Activated CD4-positive, alpha-beta T cell treated with anti-CD3 and anti-CD28 coated beads for 36 hours (primary cell): Measurements from ENCODE around the gene HES7. TPM values are rescaled to one million over a fixed set of nuclear protein-coding genes. Genes with fewer than 3 reads are reported as not detected.

ENCODE experiments used
- ATAC-seq: fragments of 200-7000 bp; cut with Tn5 transposase; one replicate; pipeline ENCODE4 v1.10.0; 2021; ENCODE audit warnings: mild to moderate bottlenecking, moderate library complexity
- CTCF ChIA-PET: fragments of 350-600 bp; sonication (Branson Sonifier 250); formaldehyde crosslinking; loops from one replicate; lab custom pipeline; 2021; ENCODE audit warnings: antibody characterized with exemption; lab: Charles Lee
- POLR2A ChIA-PET: fragments of 350-600 bp; sonication (Branson Sonifier 250); formaldehyde crosslinking; loops from one replicate; lab custom pipeline; 2021; ENCODE audit warnings: antibody characterized with exemption, inconsistent platforms; lab: Charles Lee
- DNase-seq: peaks from one replicate; pipeline ENCODE4 v3.0.0-alpha.2; 2020
- H3K27ac Mint-ChIP-seq: one replicate; pipeline ENCODE4 v1.8.0; 2021; ENCODE audit warnings: mixed read lengths
- H3K27me3 Mint-ChIP-seq: one replicate; pipeline ENCODE4 v1.8.0; 2021; ENCODE audit warnings: mixed read lengths
- H3K36me3 Mint-ChIP-seq: one replicate; pipeline ENCODE4 v1.8.0; 2021; ENCODE audit warnings: low read depth, mixed read lengths
- H3K4me1 Mint-ChIP-seq: one replicate; pipeline ENCODE4 v1.8.0; 2021; ENCODE audit warnings: mixed read lengths
- H3K4me3 Mint-ChIP-seq: one replicate; pipeline ENCODE4 v1.8.0; 2021; ENCODE audit warnings: mild to moderate bottlenecking, moderate library complexity, mixed read lengths
- H3K9me3 Mint-ChIP-seq: one replicate; pipeline ENCODE4 v1.8.0; 2021; ENCODE audit warnings: low read depth, mixed read lengths
- intact Hi-C, 2 experiments: fragments of 100-400 bp; cut with DNase I in 1 of 2; cut with micrococcal nuclease in 1 of 2; formaldehyde crosslinking; loops; one replicate each; pipeline versions ENCODE4 v1.14.2 to v1.15.1; 2022 to 2024; cut with DNase I, micrococcal nuclease
- total RNA-seq, 2 experiments: library from RNA; stranded (reverse); gene quantifications; one replicate each; pipeline ENCODE4 v1.2.3, GENCODE V29; 2021

The HES7 gene
- total RNA-seq, 2 experiments from 2014 or later = 2.4 to 3.2 TPM

DNA sequence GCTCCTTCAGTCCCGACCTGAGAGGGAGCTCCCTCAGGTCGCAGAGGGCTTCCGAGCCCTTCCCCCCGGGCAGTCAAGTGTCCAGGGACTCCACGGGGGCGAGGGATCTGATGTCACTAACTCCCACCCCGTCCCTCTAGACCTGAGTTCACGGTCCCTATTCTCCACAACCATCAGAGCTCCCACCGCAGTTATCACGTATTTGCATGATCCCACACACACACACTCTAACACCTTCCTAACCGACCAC is 32.0 kb upstream of the HES7 start:
- no peak for DNase-seq
- Mint-ChIP-seq H3K4me3 (no peak overlapping the region), H3K4me1 (peaks cover 44% of the 10 kb centered on the region), H3K27me3 (no peaks in the 10 kb centered on the region), H3K27ac (no peak overlapping the region), H3K36me3 (peaks cover 25% of the 10 kb centered on the region), H3K9me3 (no peaks in the 10 kb centered on the region)
- CTCF ChIA-PET = interaction anchor here (0.7 to 6.9 kb wide), 7 partner anchors 18 to 82 kb away, joined by 3 to 88 read pairs (median 4); partner anchors contain the start of genes ALOXE3 and HES7
- ATAC-seq = no peak
- intact Hi-C loops = loop anchor here (1.0 to 10.0 kb wide), 21 partner anchors 17 to 911 kb away; partner anchors contain the start of genes CD68 (in 1 of the 2), GABARAP (in 1 of the 2), NAA38 (in 1 of the 2) and NEURL4 (in 1 of the 2)
- POLR2A ChIA-PET = interaction anchor here (0.6 to 4.3 kb wide), 7 partner anchors 15 to 66 kb away, joined by 3 to 85 read pairs (median 10); partner anchors contain the start of gene TMEM107

DNA sequence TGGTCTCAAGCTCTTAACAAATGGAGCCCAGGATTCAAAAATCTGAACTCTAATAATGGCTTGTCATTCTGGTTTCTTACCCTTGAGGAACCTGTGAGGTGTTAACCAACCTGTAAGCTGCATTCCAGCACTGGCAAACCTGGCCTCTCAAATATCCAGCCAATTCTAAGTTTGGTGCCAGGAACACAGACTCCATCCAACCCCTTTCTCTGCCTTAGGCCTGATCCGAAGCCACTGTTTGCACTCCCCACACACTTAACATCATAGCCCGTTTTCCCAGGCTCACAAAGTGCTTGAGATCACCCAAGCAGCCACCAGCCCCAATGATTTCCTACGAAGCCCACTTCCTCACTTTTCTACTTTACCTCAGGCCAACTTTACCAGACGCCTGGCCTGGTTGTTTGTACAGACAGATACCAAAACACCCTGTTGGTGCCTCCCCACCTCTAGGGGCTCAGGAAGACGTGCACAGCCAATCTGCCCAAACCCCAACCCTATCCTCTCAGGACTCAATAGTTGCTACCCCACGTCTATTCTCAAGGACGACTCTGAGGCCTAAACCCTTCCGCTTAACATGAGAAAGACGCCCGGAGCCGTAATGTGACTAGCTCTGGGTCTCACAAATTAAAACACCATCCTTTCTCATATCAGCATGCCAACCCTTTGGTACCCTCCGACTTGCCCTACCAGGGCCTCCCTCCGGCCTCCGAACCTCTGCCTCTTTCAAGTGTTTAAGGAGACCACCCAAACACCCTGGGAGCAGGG is 31.5 kb upstream of the HES7 start:
- no peak for DNase-seq
- ChIA-PET POLR2A (interaction anchor here (0.6 to 4.3 kb wide), 8 partner anchors 9 to 66 kb away, joined by 3 to 85 read pairs (median 8); partner anchors contain the start of genes BORCS6 and TMEM107), CTCF (interaction anchor here (0.7 to 6.9 kb wide), 5 partner anchors 17 to 66 kb away, joined by 3 to 88 read pairs (median 5); partner anchors contain the start of genes ALOXE3 and HES7)
- Mint-ChIP-seq H3K36me3 (peaks cover 20% of the 10 kb centered on the region), H3K4me1 (peaks cover 42% of the 10 kb centered on the region), H3K27me3 (no peaks in the 10 kb centered on the region), H3K4me3 (no peak overlapping the region), H3K9me3 (no peaks in the 10 kb centered on the region), H3K27ac (no peak overlapping the region)
- intact Hi-C loops = loop anchor here (5.0 to 10.0 kb wide), 4 partner anchors 73 to 911 kb away; partner anchors contain the start of genes CD68 (in 1 of the 2), GABARAP (in 1 of the 2), POLR2A (in 1 of the 2) and SLC35G6 (in 1 of the 2)
- ATAC-seq = no peak

DNA sequence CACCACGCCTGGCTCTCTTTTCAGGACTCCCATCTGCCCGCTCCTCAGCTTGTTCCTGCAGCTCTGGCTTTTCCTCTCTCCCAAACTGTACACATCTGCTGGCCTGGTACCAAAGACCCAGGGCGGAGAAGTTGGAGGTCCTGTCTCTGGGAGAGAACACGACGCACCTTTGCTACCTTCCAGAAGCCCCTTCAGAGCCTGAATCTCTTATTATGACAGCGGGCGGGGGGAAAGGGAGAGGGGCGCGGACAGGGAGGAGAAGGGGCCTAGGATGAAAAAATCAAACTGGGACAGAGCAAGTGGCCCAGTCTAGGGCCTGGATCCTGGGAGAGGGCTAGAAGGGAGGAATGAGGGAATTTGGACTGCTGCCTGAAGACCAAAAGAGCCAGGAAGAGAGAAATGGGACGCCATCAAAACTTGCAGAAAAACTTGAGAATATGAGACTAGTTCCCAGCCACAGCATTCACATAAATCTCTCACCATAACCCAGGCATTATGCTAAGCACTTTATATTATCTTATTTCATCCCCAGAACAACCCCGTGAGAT is 30.8 kb upstream of the HES7 start:
- ATAC-seq (no peak), DNase-seq (no peak)
- Mint-ChIP-seq H3K4me3 (no peak overlapping the region), H3K27me3 (no peaks in the 10 kb centered on the region), H3K36me3 (peaks cover 17% of the 10 kb centered on the region), H3K27ac (no peak overlapping the region), H3K9me3 (no peaks in the 10 kb centered on the region), H3K4me1 (peaks cover 40% of the 10 kb centered on the region)
- ChIA-PET POLR2A (interaction anchor here (0.6 to 4.3 kb wide), 7 partner anchors 9 to 104 kb away, joined by 3 to 85 read pairs (median 5); partner anchors contain the start of genes BORCS6 and CTC1), CTCF (interaction anchor here (4.7 to 6.9 kb wide), 2 partner anchors 17 to 34 kb away, joined by 36 to 88 read pairs; partner anchors contain the start of genes ALOXE3 and HES7)
- intact Hi-C loops = loop anchor here (5.0 to 10.0 kb wide), 6 partner anchors 72 to 910 kb away; partner anchors contain the start of genes CD68 (in 1 of the 2), CNTROB (in 1 of the 2), GABARAP (in 1 of the 2) and POLR2A (in 1 of the 2)

DNA sequence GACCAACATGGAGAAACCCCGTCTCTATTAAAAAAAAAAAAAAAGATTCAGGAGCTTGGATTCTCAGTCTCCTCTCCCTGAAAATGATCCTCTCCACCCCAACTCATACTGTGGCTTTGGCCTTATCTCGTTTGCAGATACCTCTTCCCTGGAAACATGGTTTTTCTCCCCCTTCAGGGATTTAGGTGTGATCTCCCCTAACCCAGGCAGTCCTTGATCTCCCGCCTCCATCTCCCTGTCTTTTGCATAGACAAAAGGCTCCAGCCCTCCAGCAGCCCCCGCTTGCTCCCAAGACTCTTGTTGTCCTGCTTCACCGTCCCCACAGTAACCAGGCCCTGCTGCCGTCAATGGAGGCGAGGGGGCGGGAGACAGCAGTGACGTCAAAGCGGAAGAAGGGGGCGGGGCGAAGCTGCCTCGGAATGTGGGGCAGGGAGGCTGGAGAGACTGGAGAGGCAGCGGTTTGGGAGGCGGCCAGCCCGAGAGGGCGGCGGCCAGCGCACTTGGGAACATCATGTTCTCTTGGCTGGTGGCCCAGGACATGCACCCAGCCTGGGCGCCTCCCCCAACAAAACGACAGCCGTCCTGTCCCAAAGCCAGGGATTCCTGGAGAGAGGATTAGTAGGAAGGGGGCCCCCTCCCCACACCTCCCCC is 30.2 kb upstream of the HES7 start:
- intact Hi-C loops = loop anchor here (5.0 to 10.0 kb wide), 5 partner anchors 222 to 909 kb away; partner anchors contain the start of genes CD68 (in 1 of the 2), CNTROB (in 1 of the 2), GABARAP (in 1 of the 2) and POLR2A (in 1 of the 2)
- DNase-seq = peak; percentile 94
- ChIA-PET CTCF (interaction anchor here (0.6 to 6.9 kb wide), 6 partner anchors 15 to 91 kb away, joined by 3 to 88 read pairs (median 3); partner anchors contain the start of genes ALOXE3 and HES7), POLR2A (interaction anchor here (0.6 to 2.2 kb wide), 7 partner anchors 10 to 105 kb away, joined by 3 to 20 read pairs (median 5); partner anchors contain the start of genes BORCS6 and CTC1)
- Mint-ChIP-seq H3K4me1 (peaks cover 38% of the 10 kb centered on the region), H3K9me3 (no peaks in the 10 kb centered on the region), H3K27ac (no peak overlapping the region), H3K4me3 (no peak overlapping the region), H3K36me3 (peaks cover 16% of the 10 kb centered on the region), H3K27me3 (no peaks in the 10 kb centered on the region)
- no peak for ATAC-seq

DNA sequence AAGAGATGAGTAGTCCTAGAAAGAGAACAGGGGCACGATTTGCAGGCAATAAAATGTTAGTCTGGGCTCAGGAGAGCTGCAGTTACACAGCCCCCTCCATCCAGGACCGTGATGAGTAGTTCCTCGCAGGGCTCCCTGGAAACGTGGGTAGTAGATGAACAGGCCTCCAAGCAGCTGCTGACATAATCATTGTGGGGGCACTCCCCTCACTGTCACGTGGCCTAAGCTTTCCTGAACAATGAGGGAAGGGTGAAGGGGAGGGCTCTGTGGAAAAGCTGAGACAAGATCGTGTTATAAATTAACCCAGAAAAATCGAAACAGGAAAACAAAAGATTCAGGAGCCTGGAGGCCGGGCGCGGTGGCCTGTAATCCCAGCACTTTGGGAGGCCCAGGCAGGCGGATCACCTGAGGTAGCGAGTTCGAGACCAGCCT is 29.6 kb upstream of the HES7 start:
- ChIA-PET CTCF (interaction anchor here (0.6 to 6.9 kb wide), 6 partner anchors 14 to 91 kb away, joined by 3 to 88 read pairs (median 3); partner anchors contain the start of genes ALOXE3 and HES7), POLR2A (interaction anchor here (0.6 to 2.2 kb wide), 7 partner anchors 11 to 95 kb away, joined by 3 to 20 read pairs (median 5); partner anchors contain the start of genes BORCS6 and CTC1)
- H3K27ac Mint-ChIP-seq = no peak overlapping the region
- intact Hi-C loops = loop anchor here (5.0 to 10.0 kb wide), 5 partner anchors 221 to 909 kb away; partner anchors contain the start of genes CD68 (in 1 of the 2), CNTROB (in 1 of the 2), GABARAP (in 1 of the 2) and POLR2A (in 1 of the 2)
- peaks cover 34% of the 10 kb centered on the region for H3K4me1 Mint-ChIP-seq
- H3K9me3 Mint-ChIP-seq = no peaks in the 10 kb centered on the region
- H3K27me3 Mint-ChIP-seq = no peaks in the 10 kb centered on the region
- ATAC-seq (peak; percentile 20), DNase-seq (peak; percentile 86)
- H3K36me3 Mint-ChIP-seq = peaks cover 16% of the 10 kb centered on the region
- H3K4me3 Mint-ChIP-seq = no peak overlapping the region

DNA sequence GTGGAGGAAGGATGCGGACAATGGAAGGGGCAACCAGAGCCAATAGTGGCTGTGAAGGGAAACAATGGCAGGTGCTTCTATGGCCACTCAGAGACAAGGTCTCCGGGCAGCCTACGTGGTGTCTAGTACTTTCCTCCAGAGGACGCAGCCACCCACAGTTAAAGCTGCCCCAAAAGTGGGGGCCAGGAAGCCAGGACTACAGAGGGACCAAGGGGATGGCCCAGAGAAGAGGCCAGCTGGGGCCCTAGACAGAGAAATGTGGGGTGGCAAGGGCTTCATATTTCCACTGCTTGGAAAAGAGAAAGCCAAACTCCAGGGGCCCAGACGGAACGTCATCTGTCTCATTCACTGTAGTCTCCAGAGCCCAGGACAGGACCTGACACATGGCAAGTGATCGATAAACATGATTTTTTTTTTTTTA is 29.1 kb upstream of the HES7 start:
- POLR2A ChIA-PET = interaction anchor here (0.6 to 2.2 kb wide), 6 partner anchors 11 to 95 kb away, joined by 3 to 20 read pairs (median 6); partner anchors contain the start of gene CTC1
- Mint-ChIP-seq H3K4me3 (no peak overlapping the region), H3K9me3 (no peaks in the 10 kb centered on the region), H3K36me3 (peaks cover 16% of the 10 kb centered on the region), H3K27ac (no peak overlapping the region), H3K27me3 (no peaks in the 10 kb centered on the region), H3K4me1 (peaks cover 30% of the 10 kb centered on the region)
- DNase-seq (no peak), ATAC-seq (no peak)
- intact Hi-C loops = loop anchor here (5.0 to 10.0 kb wide), 5 partner anchors 221 to 908 kb away; partner anchors contain the start of genes CD68 (in 1 of the 2), CNTROB (in 1 of the 2), GABARAP (in 1 of the 2) and POLR2A (in 1 of the 2)
- CTCF ChIA-PET = interaction anchor here (1.0 to 6.9 kb wide), 3 partner anchors 14 to 32 kb away, joined by 3 to 88 read pairs (median 6); partner anchors contain the start of genes ALOXE3 and HES7

DNA sequence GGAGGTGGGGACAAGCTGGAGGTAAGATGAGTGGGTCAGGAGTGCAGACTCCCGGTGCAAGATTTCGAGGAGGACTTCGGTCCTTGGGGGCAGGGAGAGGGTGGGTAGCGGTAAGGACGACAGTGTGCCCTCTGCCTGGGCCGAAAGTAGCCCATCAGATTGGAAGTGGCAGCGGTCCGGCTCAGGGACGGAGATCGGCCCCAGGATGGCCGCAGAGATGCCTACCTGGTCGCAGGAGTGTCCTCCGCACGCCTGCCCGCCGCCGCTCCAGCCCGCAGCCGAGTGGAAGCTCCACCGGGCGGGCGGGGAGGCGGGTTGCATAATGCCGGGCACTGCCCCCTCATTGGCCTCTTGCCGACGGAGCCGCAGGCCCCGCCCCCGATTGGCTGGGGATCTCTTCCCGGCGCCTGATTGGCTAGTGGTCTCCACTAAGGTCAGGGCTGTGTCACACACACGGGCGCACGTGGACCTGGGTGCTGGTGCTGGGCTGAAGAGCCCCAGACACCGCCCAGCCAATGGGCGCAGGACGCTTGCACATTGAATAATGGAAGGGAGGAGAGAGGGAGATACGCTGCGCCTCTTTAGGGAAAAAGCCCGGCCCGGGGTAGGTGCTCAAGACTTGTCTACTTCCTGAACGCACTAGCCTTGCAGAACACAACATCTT is 28.3 kb upstream of the HES7 start, which contains the start of gene PER1:
Gene PER1, minus strand, starts transcription at position 293 of the 664 bp plus-strand sequence. CDS start 1,698 bp downstream, outside the sequence.
- ChIA-PET CTCF (no interaction called here), POLR2A (interaction anchor here (1.0 kb wide), 1 partner anchor 21 kb away, joined by 6 read pairs; no protein-coding TSS in a partner anchor)
- Mint-ChIP-seq H3K4me1 (peaks cover 30% of the 10 kb centered on the region), H3K4me3 (no peak within 1 kb of the TSS), H3K36me3 (peaks cover 20% of the 10 kb centered on the region), H3K9me3 (no peaks in the 10 kb centered on the region), H3K27me3 (no peaks in the 10 kb centered on the region), H3K27ac (peak within 1 kb of the TSS; percentile 80)
- ATAC-seq (peak; percentile 36), DNase-seq (peak; percentile 95)
- intact Hi-C loops = loop anchor here (1.0 to 10.0 kb wide), 6 partner anchors 29 to 907 kb away; partner anchors contain the start of genes CD68 (in 1 of the 2), CNTROB (in 1 of the 2), GABARAP (in 1 of the 2) and POLR2A (in 1 of the 2)

DNA sequence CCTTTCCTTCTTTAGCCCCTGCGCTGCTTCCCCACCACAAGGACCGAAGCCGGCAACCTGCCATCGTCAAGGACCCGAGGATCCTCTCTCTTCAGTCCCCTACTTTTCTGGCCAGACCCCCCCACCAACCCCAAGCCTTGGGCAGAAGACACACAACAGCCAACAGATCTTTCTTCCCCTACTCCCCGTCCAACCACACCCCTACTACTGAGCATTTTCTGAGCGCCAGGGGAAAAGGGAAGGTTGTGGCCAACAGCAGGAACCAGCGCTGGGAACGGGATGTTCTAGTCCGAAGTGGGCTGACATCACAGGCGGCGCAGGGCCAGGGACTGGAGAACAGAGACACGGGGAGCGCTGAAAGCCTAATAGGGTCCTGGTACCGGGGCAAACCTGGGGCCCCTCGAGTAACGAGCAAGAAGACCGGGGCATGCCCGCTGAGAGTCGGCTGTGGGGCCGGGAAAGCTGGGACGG is 27.8 kb upstream of the HES7 start:
- Mint-ChIP-seq H3K36me3 (peaks cover 24% of the 10 kb centered on the region), H3K27me3 (no peaks in the 10 kb centered on the region), H3K9me3 (no peaks in the 10 kb centered on the region), H3K4me1 (peaks cover 30% of the 10 kb centered on the region), H3K27ac (peak overlapping the region; percentile 80), H3K4me3 (no peak overlapping the region)
- ChIA-PET CTCF (interaction anchor here (1.0 to 1.4 kb wide), 3 partner anchors 10 to 25 kb away, joined by 3 to 4 read pairs (median 4); no protein-coding TSS in a partner anchor), POLR2A (interaction anchor here (0.9 to 1.7 kb wide), 5 partner anchors 11 to 27 kb away, joined by 4 to 14 read pairs (median 6); no protein-coding TSS in a partner anchor)
- no peak for ATAC-seq
- intact Hi-C loops = loop anchor here (1.0 to 10.0 kb wide), 9 partner anchors 12 to 907 kb away; partner anchors contain the start of genes CD68 (in 1 of the 2), CNTROB (in 1 of the 2), GABARAP (in 1 of the 2) and KDM6B (in 1 of the 2)
- peak; percentile 64 for DNase-seq

DNA sequence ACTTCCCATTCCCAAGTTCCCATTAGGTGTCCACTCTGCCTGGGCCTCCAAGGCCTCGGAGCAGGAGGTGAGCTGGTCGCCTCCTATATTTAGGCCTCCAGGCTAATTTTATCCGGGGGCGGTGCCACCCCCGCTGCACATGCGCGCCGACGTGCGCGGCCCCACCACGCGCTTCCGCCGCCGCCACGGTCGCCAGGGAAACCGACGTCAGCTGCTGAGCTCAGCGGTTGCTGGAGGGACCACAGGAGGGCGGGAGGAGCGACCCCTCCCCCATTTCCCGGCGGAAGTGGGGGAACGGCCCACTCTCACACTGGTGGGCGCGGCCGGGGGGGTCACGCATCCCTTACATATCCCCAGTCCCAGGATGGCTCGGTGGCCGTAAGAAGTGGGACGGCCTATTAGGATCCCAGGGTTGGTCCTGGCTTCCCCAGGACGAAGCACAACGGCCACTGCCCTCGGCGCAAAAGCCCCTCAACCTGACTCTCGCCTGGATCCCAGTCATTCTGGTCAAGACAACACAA is 27.3 kb upstream of the HES7 start:
- H3K27ac Mint-ChIP-seq = peak overlapping the region; percentile 80
- ChIA-PET POLR2A (interaction anchor here (0.5 to 1.7 kb wide), 6 partner anchors 10 to 465 kb away, joined by 4 to 14 read pairs (median 5); no protein-coding TSS in a partner anchor), CTCF (interaction anchor here (0.6 to 1.4 kb wide), 4 partner anchors 10 to 24 kb away, joined by 3 to 4 read pairs (median 4); no protein-coding TSS in a partner anchor)
- intact Hi-C loops = loop anchor here (1.0 to 10.0 kb wide), 8 partner anchors 12 to 906 kb away; partner anchors contain the start of genes CD68 (in 1 of the 2), CNTROB (in 1 of the 2), GABARAP (in 1 of the 2) and KDM6B (in 1 of the 2)
- H3K4me1 Mint-ChIP-seq = peaks cover 30% of the 10 kb centered on the region
- H3K36me3 Mint-ChIP-seq = peaks cover 29% of the 10 kb centered on the region
- ATAC-seq = peak; percentile 35
- no peak overlapping the region for H3K4me3 Mint-ChIP-seq
- H3K9me3 Mint-ChIP-seq = no peaks in the 10 kb centered on the region
- DNase-seq = peak; percentile 93
- no peaks in the 10 kb centered on the region for H3K27me3 Mint-ChIP-seq
